Thoracic aorta (tissue), 2 donors: ENCODE data around the gene TAPBPL. TPM values are rescaled to one million over a fixed set of nuclear protein-coding genes. Genes with fewer than 3 reads are reported as not detected.
"Not testable (repeated sequence)": the region's sequence is repeated elsewhere in the genome, so short reads cannot be mapped to it uniquely, and the experiment has no call there.

Experiments
- ATAC-seq: fragments of 150-250 bp; one replicate; pipeline ENCODE4 v1.8.0; 2017; ENCODE audit warnings: low read depth; ENCODE audit not compliant: insufficient number of reproducible peaks, low FRiP score
- DNase-seq: peaks from one replicate; pipeline ENCODE4 v3.0.0-alpha.2; 2020; ENCODE audit warnings: low spot score
- H3K27ac ChIP-seq, 2 donors: fragments of 200-600 bp; sonication (generic); 1 replicate in 1 of 2; 2 replicates in 1 of 2; pipeline ENCODE4 v1.5.1; 2016; ENCODE audit warnings: mild to moderate bottlenecking in 2 of 2, moderate library complexity in 2 of 2
- H3K27me3 ChIP-seq: fragments of 200-600 bp; sonication (generic); replicated peaks from 2 replicates; pipeline ENCODE4 v1.6.0; 2016; ENCODE audit warnings: mild to moderate bottlenecking; ENCODE audit not compliant: insufficient read depth
- H3K36me3 ChIP-seq: fragments of 200-600 bp; sonication (generic); one replicate; pipeline ENCODE4 v1.5.1; 2016
- H3K4me1 ChIP-seq, 2 donors: fragments of 200-600 bp; sonication (generic); 1 replicate in 1 of 2; 2 replicates in 1 of 2; pipeline versions ENCODE4 v1.5.1 to v1.6.0; 2016; ENCODE audit warnings: low read depth in 2 of 2, mild to moderate bottlenecking in 1 of 2; ENCODE audit not compliant: control insufficient read depth in 1 of 2
- H3K4me3 ChIP-seq: fragments of 200-600 bp; sonication (generic); 2 replicates; pipeline ENCODE4 v1.5.1; 2016; ENCODE audit warnings: mild to moderate bottlenecking
- H3K9me3 ChIP-seq: fragments of 200-600 bp; sonication (generic); 2 replicates; pipeline ENCODE4 v1.5.1; 2016
- CTCF ChIP-seq: fragments of 200-600 bp; sonication (generic); IDR thresholded peaks from one replicate; pipeline ENCODE4 v1.5.1; 2019; ENCODE audit warnings: antibody characterized with exemption
- total RNA-seq, 2 donors: library from RNA; depleted of rRNA; stranded (reverse); fragments of >200 nt; gene quantifications; one replicate each; pipeline versions ENCODE4 v1.1.0 to v1.2.3, GENCODE V29; 2016

The TAPBPL gene
- total RNA-seq, 2 donors from 2014 or later, result 23.7 to 37.5 TPM

- Histone ChIP-seq H3K9me3 (no peaks in the 10 kb centered on the region), H3K27ac (peak within 1 kb of the TSS; percentile 94 to 97), H3K36me3 (no peaks in the 10 kb centered on the region), H3K4me3 (peak within 1 kb of the TSS; percentile 82), H3K4me1 (peaks cover 13 to 26% of the 10 kb centered on the region in 2 donors), H3K27me3 (no peaks in the 10 kb centered on the region)
- ATAC-seq (peak; percentile 96), DNase-seq (peak; percentile 92)
- no peak for TF ChIP-seq CTCF
These were observed 41.1 kb downstream of the TAPBPL start, which contains the start of gene MRPL51 for GRCh38 chr12:6492838-6493496. Gene MRPL51 (minus strand): TSS chr12:6493262. CDS start chr12:6493136, 126 bp downstream.

GRCh38 chr12:6493497-6494257 is 41.8 kb downstream of the TAPBPL start, which contains the start of gene NCAPD2:
Gene NCAPD2 (plus strand): TSS chr12:6494102. CDS start chr12:6495099, 997 bp downstream.
- H3K27ac ChIP-seq, result peak within 1 kb of the TSS; percentile 94 to 97
- no peaks in the 10 kb centered on the region for H3K36me3 ChIP-seq
- peaks cover 13 to 26% of the 10 kb centered on the region in 2 donors for H3K4me1 ChIP-seq
- H3K4me3 ChIP-seq, result peak within 1 kb of the TSS; percentile 82
- DNase-seq (peak; percentile 87), ATAC-seq (peak; percentile 88)
- H3K27me3 ChIP-seq, result no peaks in the 10 kb centered on the region
- TF ChIP-seq CTCF, result peak; percentile 62
- no peaks in the 10 kb centered on the region for H3K9me3 ChIP-seq

- TF ChIP-seq CTCF, result no peak
- H3K36me3 ChIP-seq, result peaks cover 3% of the 10 kb centered on the region
- ATAC-seq (no peak), DNase-seq (no peak)
- H3K27ac ChIP-seq, result peak overlapping the region in 1 of 2 donors; percentile 35
- no peaks in the 10 kb centered on the region for H3K9me3 ChIP-seq
- peak overlapping the region; percentile 82 for H3K4me3 ChIP-seq
- H3K27me3 ChIP-seq, result no peaks in the 10 kb centered on the region
- H3K4me1 ChIP-seq, result peaks cover 13 to 26% of the 10 kb centered on the region in 2 donors
These were observed 42.5 kb downstream of the TAPBPL start for GRCh38 chr12:6494258-6494743.

GRCh38 chr12:6494968-6495367 is 43.1 kb downstream of the TAPBPL start:
- TF ChIP-seq CTCF, result no peak
- DNase-seq (no peak), ATAC-seq (no peak)
- Histone ChIP-seq H3K27ac (no peak overlapping the region), H3K27me3 (no peaks in the 10 kb centered on the region), H3K4me3 (peak overlapping the region; percentile 82), H3K9me3 (no peaks in the 10 kb centered on the region), H3K36me3 (peaks cover 10% of the 10 kb centered on the region), H3K4me1 (peaks cover 13 to 26% of the 10 kb centered on the region in 2 donors)

GRCh38 chr12:6497291-6497690 is 45.4 kb downstream of the TAPBPL start:
- H3K27ac ChIP-seq, H3K27me3 ChIP-seq, H3K36me3 ChIP-seq, H3K9me3 ChIP-seq, DNase-seq, ATAC-seq, H3K4me3 ChIP-seq: not testable (repeated sequence)
- H3K4me1 ChIP-seq, result peaks cover 11 to 22% of the 10 kb centered on the region in 2 donors
